B cell (primary cell): ENCODE measurements around the gene WDFY4. TPM values are rescaled to one million over a fixed set of nuclear protein-coding genes. Genes with fewer than 3 reads are reported as not detected.
A peak's percentile ranks its signal among the peaks of the same experiment; 100 is the strongest.

Experiments
- ATAC-seq: fragments of 200-7000 bp; cut with Tn5 transposase; one replicate; pipeline ENCODE4 v1.10.0; 2021; ENCODE audit warnings: low read depth, mild to moderate bottlenecking, moderate number of reproducible peaks, moderate library complexity
- CTCF ChIA-PET: fragments of 350-600 bp; sonication (Branson Sonifier 250); formaldehyde crosslinking; loops from one replicate; lab custom pipeline; 2021; ENCODE audit warnings: antibody characterized with exemption, inconsistent platforms; lab: Charles Lee
- POLR2A ChIA-PET: fragments of 350-600 bp; sonication (Branson Sonifier 250); formaldehyde crosslinking; loops from one replicate; lab custom pipeline; 2021; ENCODE audit warnings: antibody characterized with exemption; lab: Charles Lee
- DNase-seq: peaks from one replicate; pipeline ENCODE4 v3.0.0; 2013
- H2AFZ ChIP-seq: 2 replicates; pipeline ENCODE4 v1.6.1; 2012; ENCODE audit warnings: mild to moderate bottlenecking, low read depth, low read length; ENCODE audit not compliant: insufficient read depth, poor library complexity, severe bottlenecking
- H3K27ac ChIP-seq, 2 donors: 1 replicate in 1 of 2; 2 replicates in 1 of 2; pipeline ENCODE4 v1.5.1; 2012 to 2013; ENCODE audit warnings: low read length in 2 of 2, mild to moderate bottlenecking in 2 of 2, moderate library complexity in 1 of 2
- H3K27me3 ChIP-seq, 4 experiments: fragments of 200-600 bp in 1 of 4; sonication (generic) in 1 of 4; replicated peaks in 1 of 4; 1 replicate in 2 of 4; 2 replicates in 2 of 4; pipeline versions ENCODE4 v1.6.1 to v1.7.0; 2013 to 2016; ENCODE audit warnings: low read length in 3 of 4, mild to moderate bottlenecking in 2 of 4, mixed read lengths in 1 of 4, moderate library complexity in 1 of 4; ENCODE audit not compliant: insufficient read depth in 4 of 4, control insufficient read depth in 3 of 4; ENCODE audit errors: control extremely low read depth in 1 of 4
- H3K36me3 ChIP-seq, 2 experiments: replicated peaks in 1 of 2; 1 replicate in 1 of 2; 2 replicates in 1 of 2; pipeline versions ENCODE4 v1.6.1 to v1.7.1; 2013; ENCODE audit warnings: low read length in 1 of 2; ENCODE audit not compliant: insufficient read depth in 2 of 2, control insufficient read depth in 1 of 2; ENCODE audit errors: control extremely low read depth in 1 of 2, extremely low read depth in 1 of 2
- H3K4me1 ChIP-seq, 2 donors: fragments of 200-600 bp in 1 of 2; sonication (generic) in 1 of 2; 1 replicate in 1 of 2; 2 replicates in 1 of 2; pipeline versions ENCODE4 v1.5.1 to v1.6.1; 2013 to 2017; ENCODE audit warnings: low read length in 2 of 2; ENCODE audit not compliant: control insufficient read depth in 2 of 2, insufficient read depth in 2 of 2
- H3K4me2 ChIP-seq: replicated peaks from 2 replicates; pipeline ENCODE3; 2012; ENCODE audit warnings: mild to moderate bottlenecking, low read depth, low read length; ENCODE audit not compliant: poor library complexity, severe bottlenecking
- H3K4me3 ChIP-seq, 5 experiments: fragments of 200-600 bp in 1 of 5; sonication (generic) in 1 of 5; 1 replicate in 3 of 5; 2 replicates in 2 of 5; pipeline versions ENCODE4 v1.5.1 to v1.7.0; 2011 to 2016; ENCODE audit warnings: low read length in 4 of 5, mild to moderate bottlenecking in 4 of 5, low read depth in 2 of 5, control low read depth in 1 of 5, moderate library complexity in 1 of 5; ENCODE audit not compliant: insufficient read depth in 1 of 5; ENCODE audit errors: control extremely low read depth in 1 of 5, extremely low read depth in 1 of 5
- H3K79me2 ChIP-seq: fragments of 200-600 bp; sonication (generic); one replicate; pipeline ENCODE4 v1.6.0; 2016; ENCODE audit warnings: low read length; ENCODE audit not compliant: control insufficient read depth, insufficient read depth
- H3K9ac ChIP-seq: fragments of 200-600 bp; sonication (generic); 2 replicates; pipeline ENCODE4 v1.6.1; 2017; ENCODE audit warnings: mild to moderate bottlenecking, low read length, moderate library complexity
- H3K9me3 ChIP-seq, 3 donors: one replicate each; pipeline versions ENCODE4 v1.6.1 to v1.7.1; 2013; ENCODE audit warnings: low read length in 2 of 3; ENCODE audit not compliant: control insufficient read depth in 2 of 3, insufficient read depth in 1 of 3; ENCODE audit errors: control extremely low read depth in 1 of 3
- H4K20me1 ChIP-seq: 2 replicates; pipeline ENCODE4 v1.6.0; 2012; ENCODE audit warnings: mild to moderate bottlenecking, low read length; ENCODE audit not compliant: insufficient read depth, control insufficient read depth, poor library complexity, severe bottlenecking
- H3K27ac Mint-ChIP-seq: one replicate; pipeline ENCODE4 v1.8.0; 2021; ENCODE audit warnings: mixed read lengths
- H3K27me3 Mint-ChIP-seq: one replicate; pipeline ENCODE4 v1.8.0; 2021; ENCODE audit warnings: mixed read lengths
- H3K4me1 Mint-ChIP-seq: one replicate; pipeline ENCODE4 v1.8.0; 2021; ENCODE audit warnings: mixed read lengths
- H3K4me3 Mint-ChIP-seq: one replicate; pipeline ENCODE4 v1.8.0; 2021; ENCODE audit warnings: mixed read lengths
- H3K9me3 Mint-ChIP-seq: one replicate; pipeline ENCODE4 v1.8.0; 2022; ENCODE audit warnings: mixed read lengths; ENCODE audit not compliant: insufficient read depth
- EZH2 ChIP-seq: IDR thresholded peaks from 2 replicates; pipeline ENCODE4 v1.6.1; 2012; ENCODE audit warnings: borderline replicate concordance, low read depth, mild to moderate bottlenecking, moderate library complexity, low read length; ENCODE audit not compliant: insufficient read depth, poor library complexity, severe bottlenecking
- WGBS: methylation state at CpG from one replicate; pipeline ENCODE4 v1.1.5; 2013; ENCODE audit warnings: missing lambda C conversion rate; ENCODE audit not compliant: insufficient coverage; 5-methylcytosine and 5-hydroxymethylcytosine counted together
- intact Hi-C: fragments of 100-400 bp; cut with micrococcal nuclease; formaldehyde crosslinking; loops from one replicate; pipeline ENCODE4 v1.10.0; 2022
- polyA plus RNA-seq: library from polyadenylated mRNA; depleted of rRNA; stranded (reverse); fragments of >200 nt; gene quantifications from 2 replicates; pipeline ENCODE4 v1.2.3, GENCODE V29; 2012
- total RNA-seq, 2 donors: library from RNA; stranded (reverse); fragments of 120-200 nt in 1 of 2; gene quantifications; 1 replicate in 1 of 2; 2 replicates in 1 of 2; pipeline versions ENCODE4 v1.2.3 to v1.2.4, GENCODE V29; 2013 to 2022
- TF ChIP-seq, protein P1 (sequence below): fragments of 200-600 bp; IDR thresholded peaks from one replicate; pipeline ENCODE4 v1.8.0; 2022; ENCODE audit warnings: antibody characterized with exemption, mild to moderate bottlenecking

Gene WDFY4
- total and polyA plus RNA-seq, 2 donors (not counting 1 experiment from before 2014, with no cell fraction given): 262 to 560 TPM

DNA sequence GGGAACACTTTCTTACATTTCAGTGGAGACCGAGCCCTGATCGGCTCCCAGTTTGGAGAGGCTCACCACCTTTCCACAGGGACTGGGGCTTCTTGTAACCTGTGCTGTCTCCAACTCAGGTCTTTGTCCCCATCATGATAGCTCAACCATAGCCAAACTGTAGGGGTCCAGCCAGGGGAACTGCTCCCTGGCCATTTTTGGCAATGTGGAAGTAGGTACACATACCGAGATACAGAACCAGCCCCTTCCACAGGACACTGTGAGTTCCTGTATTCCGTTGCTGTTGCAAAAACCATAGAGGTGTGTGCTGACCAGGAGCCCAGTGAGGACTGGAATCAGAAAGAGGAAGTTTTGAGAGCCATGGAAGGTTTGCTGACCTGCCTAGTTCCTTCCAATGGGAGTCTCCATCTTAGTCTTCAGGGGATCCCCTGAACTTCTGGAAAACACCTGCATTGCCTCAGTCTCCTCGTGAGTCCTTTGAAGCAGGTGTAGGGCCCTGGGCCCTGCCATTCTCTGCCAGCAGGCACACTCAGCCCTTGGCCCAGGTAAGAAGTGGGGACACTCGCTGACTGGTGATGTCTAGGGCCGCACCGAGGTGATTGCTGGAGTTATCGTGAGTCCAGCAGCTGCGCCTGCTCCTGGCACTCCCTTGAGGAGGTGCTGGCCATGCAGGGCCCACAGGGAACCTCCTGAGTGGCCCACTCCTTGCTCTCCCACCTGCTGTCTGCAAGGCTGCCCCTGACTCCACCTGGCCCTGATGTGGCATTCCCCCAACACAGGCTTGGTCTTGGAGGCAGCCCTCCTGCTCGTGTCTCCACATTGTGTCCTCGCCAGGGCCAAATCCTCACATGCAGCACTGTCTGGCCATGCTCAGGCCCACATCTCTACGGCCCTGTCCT is 11.2 kb downstream of the WDFY4 start:
- Mint-ChIP-seq H3K27me3 (no peaks in the 10 kb centered on the region), H3K27ac (peak overlapping the region; percentile 84), H3K4me1 (peaks cover 93% of the 10 kb centered on the region), H3K9me3 (no peaks in the 10 kb centered on the region), H3K4me3 (peak overlapping the region; percentile 32)
- Histone ChIP-seq H3K27ac (peak overlapping the region in 1 of 2 donors; percentile 68), H3K79me2 (peaks cover 100% of the 10 kb centered on the region), H3K36me3 (peaks cover 0 to 98% of the 10 kb centered on the region in 2 experiments), H2AFZ (no peak overlapping the region), H3K27me3 (no peaks in the 10 kb centered on the region), H3K9me3 (no peaks in the 10 kb centered on the region), H3K4me1 (peaks cover 88 to 99% of the 10 kb centered on the region in 2 donors), H3K4me2 (peak overlapping the region; percentile 23), H4K20me1 (peaks cover 100% of the 10 kb centered on the region), H3K9ac (no peak overlapping the region), H3K4me3 (no peak overlapping the region)
- ChIA-PET CTCF (interaction anchor here (1.0 to 15.9 kb wide), 4 partner anchors 11 to 33 kb away, joined by 3 to 521 read pairs (median 10); partner anchors contain the start of gene WDFY4), POLR2A (interaction anchor here (1.1 to 2.0 kb wide), 3 partner anchors 11 to 24 kb away, joined by 3 to 10 read pairs (median 3); partner anchors contain the start of gene WDFY4)
- TF ChIP-seq, protein P1, sequence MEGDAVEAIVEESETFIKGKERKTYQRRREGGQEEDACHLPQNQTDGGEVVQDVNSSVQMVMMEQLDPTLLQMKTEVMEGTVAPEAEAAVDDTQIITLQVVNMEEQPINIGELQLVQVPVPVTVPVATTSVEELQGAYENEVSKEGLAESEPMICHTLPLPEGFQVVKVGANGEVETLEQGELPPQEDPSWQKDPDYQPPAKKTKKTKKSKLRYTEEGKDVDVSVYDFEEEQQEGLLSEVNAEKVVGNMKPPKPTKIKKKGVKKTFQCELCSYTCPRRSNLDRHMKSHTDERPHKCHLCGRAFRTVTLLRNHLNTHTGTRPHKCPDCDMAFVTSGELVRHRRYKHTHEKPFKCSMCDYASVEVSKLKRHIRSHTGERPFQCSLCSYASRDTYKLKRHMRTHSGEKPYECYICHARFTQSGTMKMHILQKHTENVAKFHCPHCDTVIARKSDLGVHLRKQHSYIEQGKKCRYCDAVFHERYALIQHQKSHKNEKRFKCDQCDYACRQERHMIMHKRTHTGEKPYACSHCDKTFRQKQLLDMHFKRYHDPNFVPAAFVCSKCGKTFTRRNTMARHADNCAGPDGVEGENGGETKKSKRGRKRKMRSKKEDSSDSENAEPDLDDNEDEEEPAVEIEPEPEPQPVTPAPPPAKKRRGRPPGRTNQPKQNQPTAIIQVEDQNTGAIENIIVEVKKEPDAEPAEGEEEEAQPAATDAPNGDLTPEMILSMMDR: no peak
- TF ChIP-seq EZH2: no peak
- intact Hi-C loops: loop anchor here (1.0 kb wide), 1 partner anchor 10 kb away; no protein-coding TSS in a partner anchor
- ATAC-seq (no peak), DNase-seq (no peak)
- WGBS: 89% methylated on average over 11 of the region's 13 CpGs
